Mucosa of descending colon (tissue), 3 donors: ENCODE results near the gene ARG2. TPM values are rescaled to one million over a fixed set of nuclear protein-coding genes. Genes with fewer than 3 reads are reported as not detected.

Experiments
- ATAC-seq: fragments of 200-7000 bp; cut with Tn5 transposase; one replicate; pipeline ENCODE4 v1.9.1; 2020; ENCODE audit warnings: mild to moderate bottlenecking, moderate library complexity
- DNase-seq, 3 donors: peaks; one replicate each; pipeline ENCODE4 v3.0.0-alpha.2; 2020
- H3K36me3 ChIP-seq: fragments of 200-600 bp; one replicate; pipeline ENCODE4 v1.8.0; 2021; ENCODE audit warnings: low read depth, mild to moderate bottlenecking
- H3K4me1 ChIP-seq: fragments of 200-600 bp; one replicate; pipeline ENCODE4 v1.8.0; 2021; ENCODE audit warnings: low read depth, mild to moderate bottlenecking
- H3K4me3 ChIP-seq: fragments of 200-600 bp; one replicate; pipeline ENCODE4 v1.8.0; 2021; ENCODE audit warnings: mild to moderate bottlenecking
- H3K9me3 ChIP-seq: fragments of 200-600 bp; one replicate; pipeline ENCODE4 v1.8.0; 2021; ENCODE audit warnings: mild to moderate bottlenecking
- intact Hi-C, 2 donors: fragments of 100-400 bp; cut with DNase I in 1 of 2; cut with micrococcal nuclease in 1 of 2; formaldehyde crosslinking; loops; one replicate each; pipeline versions ENCODE4 v1.11.0 to v1.11.1; 2022; cut with DNase I, micrococcal nuclease
- total RNA-seq, 3 donors: library from RNA; stranded (reverse); fragmentation: NEBNext Ultra II Directional in 2 of 3; extraction: Animal tissue kit (Norgen Biotek cat#: 25700) in 2 of 3; gene quantifications; one replicate each; pipeline versions ENCODE4 v1.2.1 to v1.2.4, GENCODE V29; 2021 to 2023
- TF ChIP-seq, protein P1 (sequence below): fragments of 200-600 bp; IDR thresholded peaks from one replicate; pipeline ENCODE4 v1.8.0; 2022; ENCODE audit warnings: antibody characterized with exemption, mild to moderate bottlenecking
- donor health status: DM: no; HTN: no; CAD: no; lungs with moderate emphysema.
- donor health status: DM: no; HTN: no; CAD: no.
- donor health status: DM: no; HTN: yes; CAD: no.

Gene ARG2
- total RNA-seq, 3 donors from 2014 or later: 0.84 to 5.0 (median 4.4) TPM

- no peaks in the 10 kb centered on the region for H3K4me1 ChIP-seq
- no peak for DNase-seq
- ATAC-seq: no peak
- TF ChIP-seq, protein P1, sequence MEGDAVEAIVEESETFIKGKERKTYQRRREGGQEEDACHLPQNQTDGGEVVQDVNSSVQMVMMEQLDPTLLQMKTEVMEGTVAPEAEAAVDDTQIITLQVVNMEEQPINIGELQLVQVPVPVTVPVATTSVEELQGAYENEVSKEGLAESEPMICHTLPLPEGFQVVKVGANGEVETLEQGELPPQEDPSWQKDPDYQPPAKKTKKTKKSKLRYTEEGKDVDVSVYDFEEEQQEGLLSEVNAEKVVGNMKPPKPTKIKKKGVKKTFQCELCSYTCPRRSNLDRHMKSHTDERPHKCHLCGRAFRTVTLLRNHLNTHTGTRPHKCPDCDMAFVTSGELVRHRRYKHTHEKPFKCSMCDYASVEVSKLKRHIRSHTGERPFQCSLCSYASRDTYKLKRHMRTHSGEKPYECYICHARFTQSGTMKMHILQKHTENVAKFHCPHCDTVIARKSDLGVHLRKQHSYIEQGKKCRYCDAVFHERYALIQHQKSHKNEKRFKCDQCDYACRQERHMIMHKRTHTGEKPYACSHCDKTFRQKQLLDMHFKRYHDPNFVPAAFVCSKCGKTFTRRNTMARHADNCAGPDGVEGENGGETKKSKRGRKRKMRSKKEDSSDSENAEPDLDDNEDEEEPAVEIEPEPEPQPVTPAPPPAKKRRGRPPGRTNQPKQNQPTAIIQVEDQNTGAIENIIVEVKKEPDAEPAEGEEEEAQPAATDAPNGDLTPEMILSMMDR: no peak
- H3K4me3 ChIP-seq: no peak overlapping the region
- H3K36me3 ChIP-seq: peaks cover under 1% of the 10 kb centered on the region
- intact Hi-C loops: no loop called here
- no peaks in the 10 kb centered on the region for H3K9me3 ChIP-seq
Measured at GRCh38 chr14:67650151-67650550, 30.4 kb downstream of the ARG2 start.

- Histone ChIP-seq H3K9me3 (no peaks in the 10 kb centered on the region), H3K4me3 (no peak overlapping the region), H3K4me1 (no peaks in the 10 kb centered on the region), H3K36me3 (peaks cover 6% of the 10 kb centered on the region)
- DNase-seq: no peak
- TF ChIP-seq, protein P1: no peak
- intact Hi-C loops: no loop called here
- no peak for ATAC-seq
Measured at GRCh38 chr14:67650694-67651093, 31.0 kb downstream of the ARG2 start.

DNA sequence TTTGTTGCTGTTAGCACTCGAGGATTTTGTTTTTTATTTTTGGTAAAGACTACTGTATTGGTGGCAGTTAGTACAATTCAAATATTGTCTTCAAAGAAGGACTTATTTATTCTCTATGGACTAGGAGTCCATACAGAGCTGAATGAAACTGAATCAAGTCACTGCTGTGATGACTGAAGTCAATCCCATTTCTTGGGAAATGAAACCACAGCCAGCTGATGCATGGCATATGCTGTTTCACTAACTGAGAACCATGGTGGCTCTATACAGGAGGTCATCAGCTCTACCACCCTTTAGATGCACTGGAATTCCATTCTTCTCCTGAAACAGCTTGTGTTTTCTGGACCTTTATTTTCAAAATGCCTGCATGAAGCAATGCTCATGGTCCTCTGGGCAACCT is 32.5 kb downstream of the ARG2 start:
- peaks cover 6% of the 10 kb centered on the region for H3K36me3 ChIP-seq
- no peaks in the 10 kb centered on the region for H3K9me3 ChIP-seq
- intact Hi-C loops: no loop called here
- ATAC-seq (no peak), DNase-seq (no peak)
- H3K4me3 ChIP-seq: no peak overlapping the region
- TF ChIP-seq, protein P1: no peak
- no peaks in the 10 kb centered on the region for H3K4me1 ChIP-seq

GRCh38 chr14:67653651-67654280 is 34.0 kb downstream of the ARG2 start:
- no peak for ATAC-seq
- TF ChIP-seq, protein P1: no peak
- H3K36me3 ChIP-seq: peaks cover 6% of the 10 kb centered on the region
- H3K4me1 ChIP-seq: no peaks in the 10 kb centered on the region
- H3K4me3 ChIP-seq: no peak overlapping the region
- no peaks in the 10 kb centered on the region for H3K9me3 ChIP-seq
- DNase-seq: no peak
- intact Hi-C loops: no loop called here

DNA sequence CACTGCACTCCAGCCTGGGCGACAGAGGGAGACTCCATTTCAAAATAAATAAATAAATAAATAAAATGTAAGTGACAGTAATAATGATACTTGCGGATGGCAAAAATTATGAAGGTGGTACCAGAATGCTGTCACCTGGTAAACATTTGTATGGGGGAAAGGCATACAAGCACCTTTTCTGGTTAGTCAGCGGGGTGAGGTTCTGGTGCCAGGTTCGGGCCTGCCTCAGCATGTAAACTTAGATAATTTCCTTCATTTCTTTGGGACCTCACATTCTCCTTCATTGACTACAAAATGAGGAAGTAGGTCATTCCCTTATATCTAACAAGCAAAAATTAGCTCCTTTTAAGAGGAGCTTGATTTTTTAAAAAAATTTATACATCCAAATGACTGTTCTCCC is 43.9 kb downstream of the ARG2 start:
- intact Hi-C loops: no loop called here
- ATAC-seq: no peak

More for the DNA sequence above, 43.9 kb downstream of the ARG2 start:
- Histone ChIP-seq H3K36me3 (no peaks in the 10 kb centered on the region), H3K4me1 (peaks cover 3% of the 10 kb centered on the region), H3K4me3 (no peak overlapping the region), H3K9me3 (no peaks in the 10 kb centered on the region)
- no peak for DNase-seq
- TF ChIP-seq, protein P1: no peak
